Spinal cord (tissue), 10 donors: ENCODE results near the gene TNFAIP3. TPM values are rescaled to one million over a fixed set of nuclear protein-coding genes. Genes with fewer than 3 reads are reported as not detected.
"Not testable (repeated sequence)": the region's sequence is repeated elsewhere in the genome, so short reads cannot be mapped to it uniquely, and the experiment has no call there.

Experiments used
- DNase-seq, 6 donors: peaks; one replicate each; pipeline versions ENCODE4 v3.0.0 to v3.0.0-alpha.2; 2013 to 2015; ENCODE audit warnings: low spot score in 6 of 6, low read depth in 4 of 6
- H3K27ac ChIP-seq: one replicate; pipeline ENCODE4 v1.5.1; 2013; ENCODE audit warnings: low read depth, low read length, control low read depth
- H3K27me3 ChIP-seq: one replicate; pipeline ENCODE4 v1.6.1; 2013; ENCODE audit warnings: low read length; ENCODE audit not compliant: control insufficient read depth, insufficient read depth
- H3K36me3 ChIP-seq: one replicate; pipeline ENCODE4 v1.6.1; 2013; ENCODE audit warnings: low read length; ENCODE audit not compliant: control insufficient read depth, insufficient read depth
- H3K4me1 ChIP-seq: one replicate; pipeline ENCODE4 v1.6.1; 2013; ENCODE audit warnings: low read length; ENCODE audit not compliant: control insufficient read depth, insufficient read depth
- H3K4me3 ChIP-seq: one replicate; pipeline ENCODE4 v1.5.1; 2013; ENCODE audit warnings: low read depth, low read length, control low read depth
- H3K9me3 ChIP-seq: one replicate; pipeline ENCODE4 v1.6.1; 2013; ENCODE audit warnings: low read length; ENCODE audit not compliant: control insufficient read depth, insufficient read depth
- WGBS: methylation state at CpG from one replicate; pipeline ENCODE4 v1.1.5; 2013; ENCODE audit warnings: missing lambda C conversion rate; ENCODE audit not compliant: insufficient coverage; 5-methylcytosine and 5-hydroxymethylcytosine counted together
- polyA plus RNA-seq, 2 donors: library from polyadenylated mRNA; unstranded; fragments of 120-200 nt; gene quantifications; one replicate each; pipeline ENCODE4 v1.2.1, GENCODE V29; 2013; ENCODE audit not compliant: insufficient read length in 2 of 2
- total RNA-seq, 2 donors: library from RNA; depleted of rRNA in 1 of 2; stranded (reverse); fragments of 120-200 nt in 1 of 2; fragments of >200 nt in 1 of 2; gene quantifications; one replicate each; pipeline versions ENCODE4 v1.2.3 to v1.2.4, GENCODE V29; 2013 to 2014
- donor health status: healthy.

TNFAIP3 gene
- total and polyA plus RNA-seq, 4 donors = 4.5 to 10.0 (median 5.0) TPM

DNA sequence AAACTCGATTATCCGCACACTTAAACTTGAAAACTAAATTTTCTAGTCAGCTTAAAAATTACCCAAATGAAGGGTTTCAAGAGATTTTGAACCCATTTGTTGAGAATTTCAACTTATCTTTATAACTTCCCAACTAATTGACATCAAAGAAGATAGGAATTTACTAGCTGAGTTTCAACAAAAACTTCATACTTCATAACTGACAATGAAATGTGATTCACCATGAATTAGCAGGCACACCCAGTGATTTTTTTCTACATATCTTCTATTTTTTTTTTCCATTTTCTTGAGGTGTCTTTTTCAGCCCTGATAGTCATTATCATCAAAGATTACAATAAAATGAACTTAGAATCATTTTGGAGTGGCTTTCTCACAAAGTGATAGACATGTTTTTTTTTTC is 26.7 kb downstream of the TNFAIP3 start:
- no peak overlapping the region for H3K27ac ChIP-seq
- no peaks in the 10 kb centered on the region for H3K36me3 ChIP-seq
- no peaks in the 10 kb centered on the region for H3K9me3 ChIP-seq
- no peak overlapping the region for H3K4me3 ChIP-seq
- H3K27me3 ChIP-seq = no peaks in the 10 kb centered on the region
- no peak for DNase-seq
- WGBS = no CpG with 5 or more reads among the region's 2 CpGs
- H3K4me1 ChIP-seq = no peaks in the 10 kb centered on the region

DNA sequence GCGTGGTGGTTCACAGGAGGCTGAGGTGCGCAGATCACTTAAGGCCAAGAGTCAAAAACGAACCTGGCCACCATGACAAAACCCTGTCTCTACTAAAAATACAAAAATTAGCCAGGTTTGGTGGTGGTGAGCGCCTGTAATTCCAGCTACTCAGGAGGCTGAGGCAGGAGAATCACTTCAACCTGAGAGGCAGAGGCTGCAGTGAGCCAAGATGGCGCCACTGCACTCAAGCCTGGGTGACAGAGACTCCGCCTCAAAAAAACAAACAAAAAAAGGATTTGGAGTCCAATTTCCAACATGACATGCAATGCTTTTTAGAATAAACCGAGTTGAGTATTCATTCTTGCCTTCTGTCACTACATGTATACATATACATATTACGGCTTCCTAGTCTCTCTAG is 27.3 kb downstream of the TNFAIP3 start:
- not testable (repeated sequence) for H3K27ac ChIP-seq, H3K4me1 ChIP-seq, H3K9me3 ChIP-seq, H3K4me3 ChIP-seq, H3K36me3 ChIP-seq, DNase-seq, H3K27me3 ChIP-seq
- WGBS = 92% methylated on average over 3 of the region's 8 CpGs

DNA sequence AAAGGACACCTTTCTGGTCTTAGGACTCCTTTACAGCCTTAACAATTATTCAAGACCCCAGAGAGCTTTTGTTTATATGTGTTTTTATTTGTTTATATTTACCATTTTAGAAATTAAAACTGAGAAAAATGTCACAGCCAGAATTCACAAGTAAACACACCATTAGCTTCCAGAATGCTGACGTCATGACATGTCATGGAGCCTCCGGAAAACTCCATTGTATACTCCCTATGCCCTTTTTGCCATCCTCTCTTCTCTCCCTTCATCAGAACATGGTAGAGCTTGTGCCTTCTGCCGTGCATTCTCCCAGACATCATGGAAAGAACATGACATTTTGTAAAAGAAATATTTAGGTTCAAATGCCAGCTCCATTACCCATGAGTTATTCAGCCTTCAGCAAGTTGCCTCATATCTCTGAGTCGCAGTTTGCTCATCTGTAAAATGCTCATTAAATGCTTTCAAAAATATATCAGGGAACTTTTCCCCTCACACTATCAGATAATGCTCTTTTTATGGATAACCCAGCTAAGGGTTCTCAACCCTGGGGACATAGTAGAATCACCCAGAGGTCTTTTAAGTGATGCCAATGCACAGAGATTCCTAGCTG is 27.8 kb downstream of the TNFAIP3 start:
- H3K4me1 ChIP-seq = no peaks in the 10 kb centered on the region
- H3K36me3 ChIP-seq = no peaks in the 10 kb centered on the region
- 81% methylated on average over 3 of the region's 4 CpGs for WGBS
- no peaks in the 10 kb centered on the region for H3K9me3 ChIP-seq
- H3K4me3 ChIP-seq = no peak overlapping the region
- DNase-seq = peak in 1 of 6 donors; percentile 6
- H3K27me3 ChIP-seq = no peaks in the 10 kb centered on the region
- no peak overlapping the region for H3K27ac ChIP-seq

DNA sequence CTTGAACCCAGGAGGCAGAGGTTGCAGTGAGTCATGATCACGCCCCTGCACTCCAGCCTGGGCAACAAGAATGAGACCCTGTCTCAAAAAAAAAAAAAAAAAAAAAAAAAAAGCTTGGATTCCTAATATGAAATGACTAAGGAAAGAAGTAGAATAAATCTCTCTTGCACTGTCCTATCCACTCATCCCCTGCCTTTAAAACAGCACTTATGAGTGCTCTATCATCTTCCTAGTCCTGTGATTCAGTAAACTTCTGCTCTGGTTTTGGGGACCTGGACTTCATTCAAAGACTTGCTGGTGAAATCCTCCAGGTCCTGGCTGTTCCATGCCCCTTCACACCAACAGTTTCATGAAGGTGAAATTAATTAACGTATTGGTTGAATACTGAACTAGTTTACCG is 29.6 kb downstream of the TNFAIP3 start:
- no CpG with 5 or more reads among the region's 3 CpGs for WGBS
- H3K27ac ChIP-seq = no peak overlapping the region

DNA sequence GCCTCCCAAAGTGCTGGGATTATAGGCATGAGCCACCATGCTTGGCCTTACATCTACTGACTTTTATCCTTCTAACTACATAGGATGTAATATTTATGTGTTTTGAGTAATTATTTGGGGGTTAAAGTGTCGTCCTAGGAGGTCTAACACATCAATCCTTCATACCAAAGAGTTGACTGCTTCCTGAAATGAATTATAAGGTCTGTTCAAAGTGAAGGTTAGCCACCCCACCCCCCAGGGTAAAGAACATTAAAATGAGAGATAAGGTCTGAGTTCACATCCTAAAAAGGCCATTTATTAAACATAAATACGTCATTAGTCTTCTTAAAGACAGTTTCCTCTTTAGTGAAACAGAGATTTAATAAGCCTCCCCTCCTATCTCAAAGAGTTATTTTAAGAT is 33.8 kb downstream of the TNFAIP3 start:
- WGBS = no CpG with 5 or more reads among the region's 2 CpGs
- H3K4me1 ChIP-seq = no peaks in the 10 kb centered on the region
- H3K9me3 ChIP-seq = no peaks in the 10 kb centered on the region
- H3K27me3 ChIP-seq = no peaks in the 10 kb centered on the region
- DNase-seq = no peak
- no peak overlapping the region for H3K27ac ChIP-seq
- H3K4me3 ChIP-seq = no peak overlapping the region
- no peaks in the 10 kb centered on the region for H3K36me3 ChIP-seq

More for the DNA sequence above, 29.6 kb downstream of the TNFAIP3 start:
- no peaks in the 10 kb centered on the region for H3K27me3 ChIP-seq
- H3K4me3 ChIP-seq = no peak overlapping the region
- no peaks in the 10 kb centered on the region for H3K36me3 ChIP-seq
- H3K4me1 ChIP-seq = no peaks in the 10 kb centered on the region
- no peaks in the 10 kb centered on the region for H3K9me3 ChIP-seq
- no peak for DNase-seq

DNA sequence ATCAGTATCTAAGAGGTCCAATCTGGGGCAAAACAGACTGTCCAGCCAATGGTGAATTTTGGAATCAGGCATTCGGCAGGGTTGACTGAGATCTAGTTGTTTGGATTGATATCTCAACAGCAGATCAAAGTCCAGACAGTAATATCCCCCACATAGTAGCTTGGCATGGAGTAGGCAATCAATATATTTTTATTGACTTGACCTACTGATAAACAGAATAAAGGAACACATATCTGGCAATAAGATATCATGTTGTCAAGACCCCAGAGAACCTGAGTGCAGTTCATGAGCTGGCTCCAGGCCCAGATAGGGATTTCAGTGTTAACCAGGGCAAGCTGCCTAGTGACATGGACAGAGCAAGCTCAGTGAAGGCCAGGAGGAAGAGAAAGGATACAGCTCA is 34.4 kb downstream of the TNFAIP3 start:
- Histone ChIP-seq H3K27ac (no peak overlapping the region), H3K27me3 (no peaks in the 10 kb centered on the region), H3K36me3 (no peaks in the 10 kb centered on the region), H3K4me1 (no peaks in the 10 kb centered on the region), H3K4me3 (no peak overlapping the region), H3K9me3 (no peaks in the 10 kb centered on the region)
- WGBS = no CpG with 5 or more reads among the region's 1 CpG
- DNase-seq = no peak

DNA sequence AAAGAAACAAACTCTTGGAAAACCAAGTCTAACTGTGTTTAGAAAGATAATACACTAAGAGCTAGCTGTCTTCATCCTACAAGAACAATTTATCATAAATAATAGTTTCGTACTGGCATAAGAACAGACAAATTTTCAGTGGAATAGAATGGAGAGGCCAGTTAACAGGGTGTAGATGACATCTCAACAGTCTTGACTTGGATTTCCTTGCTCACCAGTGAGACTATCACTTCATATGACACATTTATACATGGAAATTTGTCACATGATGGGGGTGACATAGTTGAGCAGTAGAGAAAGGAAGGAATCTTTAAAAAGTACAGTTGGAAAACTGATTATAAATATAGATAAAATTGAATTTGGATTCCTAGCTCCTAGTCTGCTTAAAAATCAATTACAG is 35.6 kb downstream of the TNFAIP3 start:
- no peak overlapping the region for H3K27ac ChIP-seq
- no peak overlapping the region for H3K4me3 ChIP-seq
- no peaks in the 10 kb centered on the region for H3K9me3 ChIP-seq
- DNase-seq = no peak
- WGBS = no CpG with 5 or more reads among the region's 1 CpG
- H3K4me1 ChIP-seq = no peaks in the 10 kb centered on the region
- H3K27me3 ChIP-seq = no peaks in the 10 kb centered on the region
- H3K36me3 ChIP-seq = no peaks in the 10 kb centered on the region

DNA sequence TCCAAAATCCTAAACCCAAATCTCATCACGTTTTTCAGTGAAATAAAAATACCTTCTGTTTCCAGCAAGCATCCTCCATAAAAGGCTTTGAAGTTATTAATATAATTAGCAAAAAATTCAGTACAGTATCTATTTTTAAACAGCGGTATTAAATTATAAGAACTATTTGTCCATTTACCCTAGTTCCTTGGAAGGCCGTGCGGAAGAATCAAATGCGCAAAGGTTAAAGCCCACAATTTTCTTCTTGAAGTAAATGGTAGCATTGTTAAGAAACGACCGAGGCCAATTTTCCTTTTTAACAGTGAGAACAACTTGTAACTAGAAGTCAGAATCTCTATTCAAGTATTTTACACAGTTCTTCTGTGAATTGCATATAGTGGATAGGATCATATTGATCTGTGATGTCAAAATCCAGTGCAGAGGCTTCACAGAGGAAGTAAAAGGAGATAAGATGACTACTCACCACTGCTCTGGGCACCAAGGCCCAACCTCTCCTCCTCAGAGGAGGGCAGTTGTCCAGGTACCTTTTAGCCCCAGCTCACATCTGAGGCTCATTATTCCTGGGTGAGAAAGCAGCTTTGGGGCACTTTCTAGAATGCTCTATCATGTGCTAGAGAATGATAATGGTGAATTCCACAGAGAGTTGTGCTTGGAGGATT is 36.3 kb downstream of the TNFAIP3 start:
- Histone ChIP-seq H3K9me3 (no peaks in the 10 kb centered on the region), H3K27ac (no peak overlapping the region), H3K36me3 (no peaks in the 10 kb centered on the region), H3K4me1 (no peaks in the 10 kb centered on the region), H3K27me3 (no peaks in the 10 kb centered on the region), H3K4me3 (no peak overlapping the region)
- no CpG with 5 or more reads among the region's 7 CpGs for WGBS
- DNase-seq = no peak

DNA sequence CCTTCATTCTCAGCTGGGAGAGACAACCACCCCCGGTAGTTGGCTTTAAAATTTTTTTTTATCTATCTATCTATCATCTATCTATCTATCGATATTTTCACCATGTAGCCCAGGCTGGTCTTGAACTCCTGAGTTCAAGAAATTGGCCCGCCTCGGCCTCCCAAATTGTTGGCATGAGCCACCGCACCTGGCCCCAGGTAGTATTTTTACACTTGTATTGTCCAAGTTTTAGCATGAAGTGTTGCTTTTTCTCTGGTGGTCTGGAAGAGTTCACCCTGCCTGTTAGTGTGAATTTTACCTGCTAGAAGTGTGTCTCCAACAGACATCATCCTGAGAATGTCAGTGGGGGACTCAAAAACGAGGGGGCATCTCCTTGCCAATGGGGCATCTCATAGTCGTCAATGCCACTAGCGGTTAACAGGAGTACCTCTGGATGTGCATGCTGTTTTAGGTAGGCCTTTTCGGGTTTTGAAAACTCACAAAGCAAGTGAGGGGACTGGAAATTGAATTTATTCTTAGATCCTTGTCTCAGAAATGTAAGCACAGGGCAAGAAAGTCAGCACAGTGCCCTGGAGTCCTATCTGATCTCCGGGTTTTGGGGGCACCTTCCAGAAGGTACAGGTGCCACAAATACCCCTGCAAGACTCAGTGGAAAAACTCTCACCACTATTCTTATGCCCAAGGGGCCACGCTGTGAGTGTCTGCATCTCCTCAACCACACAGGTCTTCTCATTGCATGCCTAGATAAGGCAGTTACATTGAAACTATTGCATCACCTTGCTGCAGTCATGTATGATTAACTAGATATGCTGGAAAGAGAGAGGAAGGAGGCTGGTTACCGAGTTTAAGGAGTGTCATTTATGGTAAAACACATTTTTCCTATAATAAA is 37.1 kb downstream of the TNFAIP3 start:
- 91% methylated on average over 8 of the region's 12 CpGs for WGBS
- no peaks in the 10 kb centered on the region for H3K36me3 ChIP-seq

More for the DNA sequence above, 37.1 kb downstream of the TNFAIP3 start:
- Histone ChIP-seq H3K27me3 (no peaks in the 10 kb centered on the region), H3K4me1 (no peaks in the 10 kb centered on the region), H3K9me3 (no peaks in the 10 kb centered on the region), H3K27ac (no peak overlapping the region), H3K4me3 (no peak overlapping the region)
- no peak for DNase-seq
